GM12873 (cell line): ENCODE measurements around the gene RENBP.

Experiments used
- CTCF ChIP-seq: IDR thresholded peaks from 2 replicates; pipeline ENCODE4 v1.5.1; 2012; ENCODE audit warnings: low read depth, mild to moderate bottlenecking, moderate library complexity, low read length, control low read depth; ENCODE audit not compliant: insufficient read depth; ENCODE audit errors: missing control alignments

RENBP gene

DNA sequence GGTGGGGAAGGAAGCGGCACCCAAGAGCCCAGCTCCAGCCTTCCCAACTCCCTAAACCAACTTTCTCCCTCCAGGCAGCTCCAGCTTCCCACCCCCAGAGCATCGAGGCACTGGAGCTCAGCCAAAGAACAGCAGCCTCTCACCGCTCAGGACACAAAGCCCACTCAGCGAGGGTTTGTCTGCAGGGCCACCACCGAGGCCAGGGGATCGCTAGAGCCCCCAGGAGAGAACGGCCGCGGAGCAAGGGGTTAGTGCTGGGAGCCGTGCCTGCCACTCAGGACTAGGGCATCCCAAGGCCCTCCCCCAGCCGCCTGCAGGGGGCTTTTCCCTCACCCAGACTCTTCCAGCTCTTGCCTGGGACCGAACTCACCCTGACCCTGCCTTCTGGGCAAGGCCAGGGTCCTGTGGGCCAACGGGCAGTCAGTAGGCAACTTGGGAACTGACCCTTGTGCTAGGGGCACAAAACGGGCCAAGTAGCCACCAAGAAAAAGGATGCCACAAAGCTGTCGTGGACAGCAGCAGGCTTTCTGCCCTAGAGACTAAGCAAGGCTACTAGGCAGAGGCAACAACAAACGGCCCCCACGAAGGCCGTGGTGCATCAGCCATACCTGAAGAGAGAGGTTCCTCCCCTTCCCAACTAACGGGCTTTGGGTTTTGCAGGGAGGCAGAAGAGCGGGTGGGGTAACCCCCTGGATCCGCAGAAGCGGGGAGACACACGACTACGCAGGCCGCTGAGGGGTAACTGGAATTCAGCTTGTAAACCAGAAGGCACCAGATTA is 24.9 kb upstream of the RENBP start:
- TF ChIP-seq CTCF: no peak

DNA sequence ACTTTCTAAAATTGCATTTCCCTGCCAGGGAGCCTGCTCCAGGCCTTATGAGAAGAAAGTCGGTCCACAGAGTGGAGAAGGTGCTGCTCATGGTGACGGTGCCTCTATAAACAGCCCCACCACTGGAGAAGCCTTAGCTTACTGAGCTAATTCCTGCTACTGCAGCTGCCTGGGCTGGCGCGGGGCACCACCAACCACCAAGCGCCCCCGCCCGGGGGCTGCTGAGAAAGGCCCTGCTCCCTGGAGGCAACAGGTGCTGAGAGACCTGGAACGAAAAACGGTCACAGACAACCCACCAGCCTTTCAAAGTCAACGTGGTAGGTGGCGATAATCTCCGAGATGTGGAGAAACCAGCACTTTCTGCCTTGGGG is 24.3 kb upstream of the RENBP start:
- TF ChIP-seq CTCF: peak; percentile 35

DNA sequence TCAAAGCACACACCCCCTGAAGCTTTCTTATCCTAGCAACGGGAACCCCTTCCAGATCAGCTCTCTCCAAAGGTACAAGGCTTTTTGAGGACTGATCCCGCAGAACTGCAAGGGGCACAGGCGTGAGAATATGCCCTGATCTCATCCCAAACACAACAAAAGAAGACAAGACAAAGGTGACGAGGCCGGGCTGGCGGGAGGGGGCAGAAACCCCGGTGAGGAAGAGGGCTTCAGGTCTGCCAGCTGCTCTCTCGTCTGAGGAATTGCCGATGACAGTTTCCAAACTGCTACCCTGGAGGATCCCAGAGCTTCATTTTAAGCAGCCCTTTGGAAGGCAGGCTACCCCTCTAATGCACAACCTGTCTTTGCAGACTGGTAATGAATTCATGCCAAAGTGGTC is 23.8 kb upstream of the RENBP start:
- TF ChIP-seq CTCF: no peak

DNA sequence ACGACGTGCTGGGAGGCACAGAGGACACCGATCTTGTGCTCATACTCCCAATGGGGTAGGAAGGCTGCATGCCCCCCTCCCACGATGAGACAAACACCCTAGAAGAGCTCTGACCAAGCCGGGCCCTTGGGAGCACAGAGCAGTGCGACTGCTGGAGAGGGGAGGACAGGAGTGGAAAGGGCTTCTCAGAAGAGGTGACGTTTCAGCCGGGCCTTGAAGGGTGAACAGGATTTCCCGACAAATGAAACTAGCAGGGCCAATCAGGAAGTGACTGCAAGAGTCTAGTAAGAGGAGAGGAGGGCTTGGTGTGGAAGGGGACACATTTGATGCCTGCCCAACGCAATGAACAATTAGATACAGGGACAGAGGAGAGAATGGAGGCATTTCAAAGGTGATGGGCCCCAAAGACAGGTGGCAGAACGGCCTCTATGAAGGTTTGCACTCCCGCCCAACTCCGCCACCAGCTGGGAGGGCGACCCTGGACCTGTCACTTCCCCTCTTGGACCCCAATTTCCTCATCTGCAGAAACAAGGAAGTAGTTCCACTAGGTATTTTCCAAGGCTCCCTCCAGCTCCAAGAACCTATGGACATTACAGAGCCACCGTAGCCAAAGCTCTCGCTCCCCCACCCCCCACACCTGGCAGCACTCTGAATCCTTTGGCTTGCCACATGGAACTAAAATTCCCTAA is 23.2 kb upstream of the RENBP start:
- no peak for TF ChIP-seq CTCF

GRCh38 chrX:153966841-153967535 is 22.5 kb upstream of the RENBP start:
- no peak for TF ChIP-seq CTCF

- no peak for TF ChIP-seq CTCF
These were observed 21.8 kb upstream of the RENBP start for GRCh38 chrX:153966283-153966688.

DNA sequence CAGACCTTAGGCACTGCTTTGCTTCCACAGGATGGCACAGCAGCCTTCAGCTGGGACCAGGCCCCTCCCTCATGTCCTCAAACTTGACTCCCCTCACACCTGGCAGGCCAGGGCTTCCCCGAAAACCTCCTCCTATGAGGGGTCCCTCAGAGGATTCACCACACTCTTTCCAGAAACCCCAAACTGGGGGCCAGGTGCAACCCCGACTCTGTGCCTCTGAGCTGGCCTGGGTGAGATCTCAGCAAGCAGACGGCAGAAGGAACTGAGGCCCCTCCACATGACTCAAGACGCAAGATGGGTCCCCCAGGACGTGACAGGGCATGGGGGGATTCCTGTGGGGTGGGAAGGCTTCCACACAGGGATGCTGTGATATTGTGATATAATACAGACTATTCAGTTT is 21.0 kb upstream of the RENBP start:
- TF ChIP-seq CTCF: no peak
